SKM-1 (cell line): Measurements from ENCODE around the gene ADGRD2.

ENCODE experiments used
- DNase-seq: peaks from one replicate; lab custom pipeline; 2025; ENCODE audit not compliant: unreplicated experiment; lab: John Stamatoyannopoulos, UW

ADGRD2 gene

DNA sequence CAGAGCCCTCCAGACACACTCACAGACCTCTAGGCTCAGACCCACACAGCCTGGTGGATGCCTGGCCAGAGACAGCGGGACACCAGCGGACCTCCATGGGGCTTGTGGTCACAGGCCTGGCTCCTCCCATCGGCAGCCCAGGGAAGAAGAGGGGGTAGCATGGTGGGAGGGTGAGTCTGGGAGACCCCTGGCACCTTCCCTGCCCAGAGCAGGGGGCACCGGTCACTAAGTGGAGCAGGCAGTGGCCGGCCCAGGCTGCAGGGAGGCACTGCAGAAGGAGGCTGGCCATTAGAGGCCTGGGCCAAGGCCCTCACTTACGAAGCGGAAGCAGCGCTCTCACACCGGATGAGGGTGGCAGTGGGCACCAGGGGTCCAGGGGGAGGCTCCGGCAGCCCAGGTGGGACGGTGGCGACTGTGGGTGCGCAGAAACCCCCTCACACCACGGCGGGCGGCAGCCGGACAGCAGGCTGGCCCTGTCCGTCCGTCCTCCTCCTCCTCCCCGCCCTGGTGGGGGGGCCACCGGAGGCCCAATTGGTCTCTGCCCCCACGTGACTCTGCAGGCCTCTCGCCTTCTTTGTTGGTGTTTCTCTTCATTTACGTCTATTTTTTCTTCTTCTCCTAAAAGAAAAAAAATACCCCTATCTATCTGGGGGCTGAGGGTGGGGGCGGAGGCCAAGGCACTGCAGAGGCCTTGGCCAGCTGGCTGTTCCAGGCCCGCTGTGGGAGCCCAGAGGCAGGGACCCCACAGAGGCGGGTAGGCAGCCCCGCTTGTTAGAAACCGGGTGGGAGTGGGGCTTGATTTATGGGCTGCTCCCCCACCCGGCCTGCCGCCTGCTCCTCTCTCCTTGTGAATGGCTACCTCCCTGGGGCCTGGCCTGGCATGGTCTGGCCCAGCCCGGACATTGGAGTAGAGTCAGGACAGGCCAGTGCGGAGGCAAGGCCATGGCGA is 57.0 kb downstream of the ADGRD2 start, which contains the start of gene NR5A1:
Gene NR5A1 (minus strand): TSS at position 469 of the 949 bp plus-strand sequence. CDS start 4,004 bp downstream, outside the sequence.
- no peak for DNase-seq

DNA sequence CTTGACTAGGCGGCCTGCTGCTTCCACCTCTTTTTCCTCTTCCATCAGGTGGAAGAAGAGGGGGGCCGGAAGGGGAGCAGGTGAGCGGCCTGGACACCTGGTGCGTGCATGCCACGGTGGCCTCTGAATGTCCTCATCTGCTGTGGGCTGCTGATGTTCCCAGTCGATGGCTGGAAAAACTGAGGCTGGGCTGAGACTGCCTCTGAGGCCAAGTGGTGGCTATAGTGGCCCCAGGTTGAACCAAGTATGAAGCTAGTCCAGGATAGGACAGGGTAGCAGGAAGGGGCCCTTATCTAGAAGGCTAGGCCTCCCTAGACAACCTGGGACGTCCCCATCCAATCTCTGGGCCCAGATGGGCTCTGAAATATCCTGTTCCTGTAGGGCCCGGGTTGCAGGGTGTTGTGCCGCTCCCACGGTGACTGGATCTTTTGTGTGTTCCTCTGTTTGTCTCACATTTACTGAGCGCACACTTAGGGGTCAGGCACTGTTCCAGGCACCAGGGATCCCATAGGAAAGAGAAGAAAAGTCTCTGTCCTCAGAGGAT is 57.7 kb downstream of the ADGRD2 start:
- no peak for DNase-seq

DNA sequence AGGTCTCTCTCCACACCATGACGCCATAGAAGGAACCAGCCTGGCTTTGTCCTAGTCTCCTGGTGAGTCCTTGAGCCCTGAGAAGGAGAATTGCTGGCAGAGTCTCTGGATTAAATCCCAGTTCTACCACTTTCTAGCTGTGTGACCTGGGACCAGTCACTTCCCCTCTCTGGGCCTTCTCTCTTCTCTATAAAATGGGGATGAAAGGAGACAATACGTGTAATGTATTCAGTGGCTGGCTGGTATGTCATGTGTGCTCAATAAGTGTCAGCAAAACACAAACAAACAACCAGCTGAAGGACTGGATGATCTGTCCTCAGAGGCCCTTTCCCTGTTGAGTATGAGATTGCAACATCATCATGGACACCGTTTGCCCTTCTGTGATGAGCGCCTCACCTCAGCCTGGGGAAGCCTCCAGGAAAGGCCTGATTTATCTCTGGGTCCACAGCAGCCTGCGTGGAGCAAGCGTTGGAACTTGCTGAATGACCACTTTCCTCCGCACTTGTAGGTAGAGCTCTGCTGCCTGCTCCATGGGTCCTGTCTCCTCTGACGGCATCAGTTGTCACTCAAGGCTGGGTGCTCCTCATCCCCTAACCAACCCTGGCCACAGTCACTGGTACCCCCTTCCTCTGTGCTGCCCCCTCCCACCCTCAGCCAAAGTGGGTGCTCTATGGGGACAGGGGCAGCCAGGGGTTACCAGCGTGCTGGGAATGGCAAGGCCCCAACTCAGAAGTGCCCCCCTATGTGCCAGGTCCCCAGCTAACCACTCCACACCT is 60.6 kb downstream of the ADGRD2 start:
- DNase-seq, result no peak

- no peak for DNase-seq
Observed at GRCh38 chr9:124511426-124511840, 61.2 kb downstream of the ADGRD2 start.

DNA sequence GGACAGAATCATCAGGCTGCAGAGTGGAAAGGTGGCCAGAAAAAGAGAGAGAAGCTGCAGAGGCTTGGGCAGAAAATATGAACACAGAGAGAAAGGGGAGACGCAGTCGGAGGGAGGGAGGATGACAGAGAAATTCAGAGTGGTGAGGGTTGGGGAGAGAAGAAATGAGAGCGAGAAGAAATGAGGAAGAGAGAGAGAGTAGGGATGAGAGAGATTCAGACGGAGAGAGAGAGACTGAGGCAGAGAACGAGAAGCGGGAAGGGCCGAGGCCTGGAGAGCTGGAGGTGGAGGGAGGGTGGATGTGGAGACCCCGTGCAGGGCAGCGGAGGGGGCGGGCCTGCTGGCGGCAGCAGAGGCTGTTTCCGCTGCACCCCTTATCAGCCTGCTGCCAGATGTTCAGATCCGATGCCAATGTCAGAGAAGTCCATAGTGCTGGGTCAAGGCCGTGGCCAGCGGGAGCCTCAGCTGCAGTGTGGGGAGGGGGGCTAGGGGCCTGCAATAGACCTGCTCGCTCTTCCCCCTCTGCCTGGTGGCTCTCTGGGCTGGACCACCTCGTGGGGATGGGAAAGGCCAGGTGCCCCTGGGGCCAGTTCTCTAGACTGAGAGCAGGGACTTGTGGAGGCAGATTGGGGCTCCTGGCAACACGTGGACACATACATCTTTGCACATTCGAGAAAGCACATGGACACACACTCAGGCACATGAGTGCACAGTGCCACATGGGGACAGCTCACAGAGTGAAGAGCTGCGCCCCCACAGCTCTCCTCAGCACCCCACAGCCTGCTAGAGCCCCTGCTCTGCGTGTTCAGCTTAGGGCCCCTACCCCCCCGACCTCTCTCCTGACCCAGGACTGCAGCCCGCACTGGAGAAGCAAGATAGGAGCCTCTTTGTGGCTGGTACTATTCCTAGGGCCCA is 61.9 kb downstream of the ADGRD2 start:
- no peak for DNase-seq

DNA sequence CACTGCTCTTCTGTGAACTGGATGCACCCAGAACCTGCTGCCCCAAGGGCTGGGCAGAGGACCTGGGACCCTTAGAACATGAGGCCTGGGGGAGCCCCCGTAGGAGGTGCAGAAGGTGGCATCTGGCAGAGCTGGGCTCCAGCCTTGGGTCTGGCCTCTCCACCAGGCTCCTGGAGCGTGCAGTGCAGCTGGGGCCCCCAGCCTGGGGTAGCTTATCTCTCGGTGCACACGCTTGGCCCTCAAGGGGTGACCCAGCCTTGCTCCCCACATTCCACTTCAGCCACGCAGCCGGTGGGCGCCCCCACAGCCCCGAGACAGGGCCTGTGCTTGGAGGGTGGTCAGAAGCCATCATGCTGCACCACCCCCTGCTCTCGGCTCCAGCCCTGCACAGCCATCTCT is 62.6 kb downstream of the ADGRD2 start:
- DNase-seq, result no peak

DNA sequence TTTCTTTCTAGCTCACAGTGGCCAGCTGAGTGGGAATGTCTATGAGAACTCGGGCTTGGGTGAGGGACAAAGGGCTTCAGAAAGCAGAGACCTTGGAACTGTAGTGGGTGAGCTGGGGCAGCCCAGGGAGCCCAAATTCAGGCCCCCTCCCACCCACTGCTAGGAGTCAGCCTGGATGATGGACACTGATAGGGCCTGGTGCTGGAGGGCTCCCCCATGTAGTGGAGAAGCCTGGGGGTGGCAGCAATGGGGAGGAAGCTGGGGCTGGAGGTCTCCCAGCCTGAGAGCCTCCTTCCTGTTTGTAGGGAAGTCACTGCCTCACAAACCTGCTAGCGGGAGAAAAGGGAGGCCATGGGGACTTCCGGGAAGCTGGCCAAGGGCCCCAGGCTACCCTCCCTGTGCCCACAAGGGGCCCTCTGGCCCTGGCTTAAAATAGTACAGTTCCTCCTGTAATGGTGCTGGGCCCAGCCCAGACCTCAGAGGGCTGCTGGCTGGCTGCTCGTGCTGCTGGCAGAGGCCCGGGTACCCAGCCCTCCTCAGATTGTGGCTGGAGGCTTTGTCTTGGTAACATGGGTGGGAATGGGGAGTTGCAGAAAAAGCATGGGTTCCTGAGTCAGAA is 63.2 kb downstream of the ADGRD2 start:
- peak; percentile 34 for DNase-seq

GRCh38 chr9:124514125-124514524 is 63.9 kb downstream of the ADGRD2 start:
- no peak for DNase-seq

DNA sequence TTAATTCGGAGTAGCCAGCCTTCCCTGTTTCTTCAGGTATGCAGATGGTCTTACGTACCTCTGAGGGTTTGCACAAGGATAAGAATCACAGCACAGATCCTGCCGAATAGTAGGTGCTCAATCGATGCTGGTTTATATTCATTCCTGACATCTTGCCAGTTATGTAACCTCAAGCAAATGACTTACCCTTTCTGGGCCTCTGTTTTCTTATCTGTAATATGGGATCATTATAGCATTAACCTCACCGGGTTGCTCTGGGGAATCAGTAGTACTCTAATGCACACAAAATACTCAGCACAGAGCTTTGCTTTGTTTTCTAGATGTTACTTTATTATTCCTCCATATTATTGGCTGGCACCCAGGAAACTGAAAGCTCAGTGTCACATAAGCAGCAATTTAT is 64.6 kb downstream of the ADGRD2 start:
- DNase-seq, result no peak

GRCh38 chr9:124517600-124517999 is 67.3 kb downstream of the ADGRD2 start:
- DNase-seq, result no peak

- DNase-seq, result no peak
Observed at GRCh38 chr9:124518116-124518515, 67.9 kb downstream of the ADGRD2 start.

DNA sequence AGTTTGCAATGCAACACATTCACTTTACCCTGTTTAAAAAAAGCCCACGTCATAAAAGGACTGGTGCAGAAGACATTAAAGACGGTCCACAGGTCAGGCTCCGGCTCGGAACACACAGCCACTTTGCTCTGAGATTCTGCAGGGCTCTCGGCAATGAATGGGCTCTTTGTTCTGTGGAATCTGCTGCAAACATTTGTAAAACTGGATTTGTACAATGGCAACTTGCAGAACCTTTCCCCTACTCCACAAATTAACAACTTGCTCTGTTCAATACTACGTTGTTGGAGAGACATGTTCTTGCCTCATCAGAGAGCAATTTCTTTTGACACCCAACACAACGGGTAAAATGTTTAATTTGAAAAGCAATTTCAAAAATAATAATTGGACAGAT is 70.0 kb downstream of the ADGRD2 start:
- no peak for DNase-seq

- DNase-seq, result no peak
Observed at GRCh38 chr9:124521142-124521541, 70.9 kb downstream of the ADGRD2 start.

- DNase-seq, result no peak
Observed at GRCh38 chr9:124522121-124523098, 72.2 kb downstream of the ADGRD2 start.

DNA sequence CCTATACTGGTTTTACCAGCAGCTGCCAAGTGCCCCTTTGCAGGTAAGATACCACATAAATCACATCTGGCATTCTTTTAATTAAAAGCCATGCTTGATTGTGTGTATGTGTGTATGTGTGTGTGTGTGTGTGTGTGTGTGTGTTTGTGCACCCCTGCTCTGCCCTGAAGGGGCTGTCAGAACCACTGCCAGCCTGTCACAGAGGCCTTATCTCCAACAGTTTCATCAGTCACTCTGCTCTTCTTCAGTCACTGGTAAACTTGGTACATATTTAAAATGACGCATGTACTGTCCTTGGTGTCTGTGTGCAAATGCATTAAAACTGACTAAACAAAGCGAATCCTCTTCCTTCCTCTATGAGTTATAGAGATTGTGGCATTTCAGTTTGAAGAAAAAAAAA is 75.9 kb downstream of the ADGRD2 start:
- no peak for DNase-seq

GRCh38 chr9:124527781-124528180 is 77.5 kb downstream of the ADGRD2 start:
- DNase-seq, result no peak
